HG03469 (cell line): ENCODE measurements around the gene C8B.

ENCODE experiments used
- ATAC-seq: cut with Tn5 transposase; IDR thresholded peaks from one replicate; pipeline ENCODE4 v1.9.1; 2021; ENCODE audit warnings: mild to moderate bottlenecking, moderate library complexity, moderate number of reproducible peaks; ENCODE audit not compliant: unreplicated experiment

Gene C8B

DNA sequence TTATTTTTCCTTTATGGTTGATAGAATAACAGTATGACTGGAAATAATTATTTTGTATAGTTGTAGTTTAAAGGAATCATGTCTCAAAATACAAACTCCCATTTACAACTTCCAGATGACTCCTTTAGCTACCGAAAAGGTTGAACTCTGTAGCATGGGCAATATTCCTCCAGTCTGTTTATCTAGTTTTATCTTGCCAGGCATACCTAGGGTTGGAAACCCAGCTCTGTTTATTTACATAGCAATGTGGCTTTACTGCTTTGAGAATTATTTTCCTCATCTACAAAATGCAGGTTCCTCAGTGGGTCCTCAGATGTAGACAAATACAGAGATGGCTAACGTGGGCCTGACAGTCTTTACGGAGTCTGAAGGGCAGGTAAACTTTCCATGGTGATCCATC is 60.1 kb downstream of the C8B start:
- no peak for ATAC-seq

DNA sequence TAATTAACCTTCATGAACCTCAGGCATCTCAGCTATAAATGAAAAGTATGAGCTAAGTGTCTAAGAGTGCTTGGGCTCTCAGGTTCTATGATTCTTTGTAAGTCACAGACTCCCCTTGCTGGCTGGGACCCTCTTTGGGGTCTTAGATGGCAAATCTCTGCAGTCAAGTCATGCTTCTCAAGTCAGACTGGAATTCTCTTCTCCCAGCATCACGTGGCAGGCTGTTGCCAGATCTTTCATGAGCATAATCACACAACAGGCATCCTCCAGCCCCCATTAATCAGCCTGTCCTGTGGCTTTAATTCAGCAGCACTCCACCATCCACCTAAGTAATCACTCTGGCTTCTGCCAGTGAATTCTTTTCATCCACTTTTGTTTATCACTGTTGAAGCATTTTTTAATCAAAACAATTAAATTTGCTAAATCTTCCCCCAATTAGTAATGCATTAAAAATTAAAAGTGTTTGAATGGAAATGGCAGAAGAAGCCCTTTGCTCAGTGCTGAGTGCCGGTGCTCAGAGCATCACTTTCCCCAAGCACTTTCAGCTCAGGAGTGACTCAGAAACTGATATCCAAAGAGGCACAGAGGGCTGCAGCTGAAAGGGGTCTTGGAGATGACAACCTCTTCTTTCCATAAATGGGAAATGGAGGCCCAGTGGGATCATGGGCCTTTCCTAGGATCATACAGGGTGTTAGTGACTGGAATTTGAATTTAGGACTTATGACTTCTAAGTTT is 61.0 kb downstream of the C8B start:
- ATAC-seq: no peak

DNA sequence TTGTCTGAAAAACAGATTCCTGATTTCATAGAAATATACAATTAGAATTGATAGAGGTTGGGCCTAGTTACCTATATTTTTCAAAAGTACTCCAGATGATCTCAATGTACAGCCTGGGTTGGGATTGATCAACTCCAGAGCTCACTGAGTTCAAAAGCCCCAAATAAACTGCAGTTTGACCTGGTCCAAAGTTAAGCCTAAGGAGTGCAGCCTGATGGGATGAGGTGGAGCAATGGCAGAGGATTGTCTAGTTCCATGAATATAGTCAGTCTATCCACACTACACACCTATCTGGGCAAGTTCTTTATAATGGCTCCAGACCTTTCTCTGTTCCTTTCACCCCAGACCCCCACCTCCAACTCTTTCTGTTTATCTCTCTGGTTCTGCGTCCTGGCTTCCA is 62.0 kb downstream of the C8B start:
- ATAC-seq: no peak

DNA sequence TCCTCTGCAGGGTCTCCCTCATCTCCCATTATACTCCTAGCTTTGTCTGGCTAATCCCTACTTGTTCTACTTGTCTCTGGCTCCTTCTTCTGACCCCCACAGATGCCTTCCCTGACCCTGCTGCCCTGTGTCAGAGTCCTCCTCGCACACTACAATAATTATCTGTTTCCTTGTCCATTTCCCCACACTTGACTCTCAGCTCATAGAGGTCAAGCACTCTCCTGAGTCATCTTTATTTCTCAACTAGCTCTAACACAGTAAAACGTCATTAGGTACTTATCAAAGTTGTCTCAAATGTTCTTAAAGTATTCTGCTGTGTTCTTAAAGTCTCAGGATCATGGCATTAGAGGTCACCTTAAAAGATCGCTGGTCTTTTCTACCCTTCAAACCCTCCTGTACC is 64.1 kb downstream of the C8B start:
- ATAC-seq: no peak

DNA sequence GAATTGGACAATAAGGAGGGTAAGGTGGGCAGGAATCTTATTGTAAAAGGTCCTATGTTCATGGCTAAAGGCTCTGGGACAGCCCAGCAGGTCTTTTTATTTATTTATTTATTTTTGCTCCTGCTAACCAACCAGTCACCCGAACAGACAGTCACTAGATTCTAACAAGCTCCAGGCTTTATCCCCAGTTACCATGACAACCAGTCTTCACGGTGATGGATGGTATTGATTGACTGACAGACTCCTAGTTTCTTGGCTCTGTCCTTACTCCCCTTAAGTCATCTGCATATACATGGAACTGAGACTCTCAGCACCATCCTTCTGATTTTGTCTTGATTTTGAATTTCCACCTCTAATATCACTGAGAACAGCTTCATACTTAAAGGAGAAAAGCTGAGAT is 66.9 kb downstream of the C8B start:
- ATAC-seq: no peak

DNA sequence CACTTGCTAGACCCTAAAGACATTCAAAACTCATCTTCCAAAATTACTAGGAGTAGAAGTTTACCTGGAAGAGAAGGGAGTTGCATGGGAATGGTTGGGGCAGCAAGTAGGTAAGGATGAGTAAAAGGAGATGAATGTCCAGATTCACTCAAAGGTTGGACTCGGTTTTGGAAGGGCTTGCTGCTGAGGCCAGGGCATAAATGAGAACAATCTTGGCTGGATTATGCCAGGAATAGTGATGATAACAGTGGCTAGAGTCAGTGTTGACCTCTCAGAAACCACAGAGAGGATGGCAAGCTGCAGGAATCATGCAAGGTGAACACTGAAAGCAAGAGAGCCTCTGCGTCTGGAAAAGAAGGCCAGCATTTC is 67.8 kb downstream of the C8B start:
- ATAC-seq: no peak

DNA sequence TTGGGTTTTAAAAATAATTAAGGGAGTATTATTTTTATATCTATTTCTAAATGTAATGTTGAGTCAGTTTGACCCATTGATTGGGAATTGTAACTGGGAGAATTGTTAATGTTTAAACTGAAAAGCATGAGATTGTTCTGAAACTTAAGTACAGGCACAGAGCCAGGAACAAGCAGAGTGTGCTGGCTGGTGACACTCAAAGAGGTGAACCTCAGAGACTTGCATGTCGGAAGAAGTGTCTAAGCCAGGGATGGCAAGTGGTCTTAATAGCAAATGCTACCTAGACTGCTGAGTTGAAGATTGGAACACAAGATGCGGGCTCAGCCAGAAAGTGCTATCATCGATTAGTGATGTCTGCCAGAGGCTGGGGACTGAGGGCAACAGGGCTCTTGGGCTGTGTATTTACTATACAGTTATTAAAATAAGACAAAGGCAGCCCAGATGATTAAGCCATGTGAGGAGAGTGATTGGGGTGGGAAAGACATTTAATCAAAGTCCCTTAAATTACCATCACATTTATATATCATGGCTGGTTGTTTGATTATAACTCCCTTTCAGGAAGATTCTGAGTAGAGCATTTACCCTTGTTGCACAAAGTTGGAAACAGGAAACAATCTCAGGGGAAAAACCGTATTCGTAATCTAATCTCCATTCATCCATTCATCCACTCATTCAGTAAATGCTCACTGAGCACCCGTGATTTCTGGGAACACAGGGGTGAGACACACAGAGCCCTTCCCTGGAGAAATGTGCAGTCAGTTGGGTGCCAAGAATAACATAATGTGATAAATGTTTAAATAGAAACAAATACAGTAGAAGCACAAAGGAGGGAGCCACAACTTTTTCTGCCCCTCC is 68.4 kb downstream of the C8B start:
- ATAC-seq: no peak

DNA sequence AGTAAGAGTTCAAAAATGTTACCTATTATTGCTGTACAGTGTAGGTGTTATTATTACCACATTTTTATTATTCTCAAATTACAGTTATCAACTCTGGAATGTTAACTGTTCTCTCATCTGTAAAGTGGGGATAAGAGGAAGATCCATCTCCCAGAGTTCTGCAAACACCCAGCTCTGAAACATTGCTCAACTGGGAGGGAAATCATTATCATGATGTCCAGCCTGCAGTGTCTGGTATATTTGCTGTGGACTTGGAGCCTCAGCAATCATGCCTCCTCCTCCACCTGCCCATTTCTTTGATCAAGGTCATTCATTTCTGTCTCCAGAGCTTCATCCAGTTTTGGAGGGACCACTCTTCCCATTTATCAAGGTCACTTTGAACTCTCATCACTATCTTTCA is 71.8 kb downstream of the C8B start:
- ATAC-seq: no peak

DNA sequence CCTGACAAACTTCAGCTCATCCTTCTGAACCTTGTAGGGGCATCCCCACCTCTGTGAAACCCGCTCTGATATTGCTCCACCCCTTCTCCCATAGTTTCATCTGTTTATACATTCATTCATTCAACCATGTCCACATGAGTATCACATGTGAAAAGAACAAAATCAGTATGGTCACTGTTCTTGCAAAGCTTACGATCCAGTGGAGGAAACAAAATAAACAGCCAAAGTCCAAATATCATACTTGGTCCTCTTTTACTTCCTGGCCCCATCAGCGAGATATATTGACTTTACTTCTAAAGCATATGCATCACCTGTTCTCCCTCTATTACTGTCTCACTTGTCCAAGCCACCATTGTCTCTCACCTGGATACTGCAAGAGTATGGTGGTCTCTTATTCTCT is 75.6 kb downstream of the C8B start:
- ATAC-seq: no peak

DNA sequence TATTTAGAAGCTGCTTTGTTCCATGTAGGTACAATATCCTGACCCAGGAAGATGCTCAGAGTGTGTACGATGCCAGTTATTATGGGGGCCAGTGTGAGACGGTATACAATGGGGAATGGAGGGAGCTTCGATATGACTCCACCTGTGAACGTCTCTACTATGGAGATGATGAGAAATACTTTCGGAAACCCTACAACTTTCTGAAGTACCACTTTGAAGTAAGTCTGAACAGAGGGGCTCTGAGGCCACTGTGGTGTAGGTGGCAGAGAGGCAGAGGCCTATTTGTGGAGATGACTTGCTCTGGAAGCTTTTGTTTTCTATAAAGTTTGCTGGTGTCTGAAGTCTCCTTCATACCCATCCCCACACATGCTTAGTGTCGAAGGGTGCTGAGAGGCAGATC is 84.4 kb downstream of the C8B start:
- no peak for ATAC-seq

DNA sequence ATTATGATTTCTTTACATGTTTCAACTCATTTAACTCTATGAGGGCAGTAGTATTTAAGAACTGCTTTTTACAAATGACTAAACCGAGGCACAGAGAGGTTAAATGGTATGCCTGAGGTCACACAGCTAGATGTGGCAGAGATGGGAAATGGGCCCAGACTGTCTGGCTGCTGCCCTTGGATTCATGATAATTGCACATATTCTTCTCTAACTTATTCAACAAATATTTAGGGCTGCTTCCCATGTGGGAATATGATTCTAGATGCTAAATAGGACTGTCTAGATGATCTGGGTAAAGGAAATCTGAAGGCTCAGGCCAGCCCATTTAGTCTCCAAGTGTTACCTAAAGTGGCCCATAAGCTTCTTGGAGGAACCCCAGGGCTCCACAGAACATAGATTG is 85.0 kb downstream of the C8B start:
- ATAC-seq: no peak
